SK-N-SH (cell line): ENCODE data around the gene SLC17A7. TPM values are rescaled to one million over a fixed set of nuclear protein-coding genes. Genes with fewer than 3 reads are reported as not detected.

Experiments used
- CTCF ChIA-PET: fragments of 300-600, 350-600 bp; formaldehyde crosslinking; extraction: SDS; loops from one replicate; lab custom pipeline; 2021; lab: Yijun Ruan, JAX
- POLR2A ChIA-PET: fragments of 350-600 bp; sonication (Branson Sonifier 250); formaldehyde crosslinking; extraction: SDS; loops from one replicate; lab custom pipeline; 2020; ENCODE audit warnings: antibody characterized with exemption, inconsistent platforms; lab: Yijun Ruan, JAX
- DNase-seq: peaks from one replicate; pipeline ENCODE4 v3.0.0; 2012
- H2AFZ ChIP-seq: fragments of 200-600 bp; sonication (generic); 2 replicates; pipeline ENCODE4 v1.8.1; 2016; ENCODE audit warnings: antibody characterized with exemption, mild to moderate bottlenecking, low read depth
- H3F3A ChIP-seq: fragments of 200-600 bp; sonication (generic); replicated peaks from 2 replicates; pipeline ENCODE3; 2016; ENCODE audit warnings: antibody characterized with exemption, mild to moderate bottlenecking; ENCODE audit not compliant: insufficient read depth
- H3K27ac ChIP-seq, 2 experiments: fragments of 200-500 bp in 1 of 2; fragments of 200-600 bp in 1 of 2; sonication (Bioruptor generic) in 1 of 2; sonication (generic), shearing (Covaris generic) in 1 of 2; 2 replicates each; pipeline versions ENCODE4 v1.5.1 to v1.6.1; 2014 to 2016; ENCODE audit warnings: low read depth in 2 of 2, inconsistent platforms in 1 of 2, low read length in 1 of 2, mild to moderate bottlenecking in 1 of 2, mixed read lengths in 1 of 2
- H3K27me3 ChIP-seq: fragments of 200-600 bp; sonication (generic), shearing (Covaris generic); 2 replicates; pipeline ENCODE4 v1.6.1; 2016; ENCODE audit warnings: mixed run types; ENCODE audit not compliant: insufficient read depth
- H3K36me3 ChIP-seq, 2 experiments: fragments of 200-500 bp in 1 of 2; fragments of 200-600 bp in 1 of 2; sonication (Bioruptor generic) in 1 of 2; sonication (generic) in 1 of 2; replicated peaks in 1 of 2; 2 replicates each; pipeline versions ENCODE3 to v1.5.1; 2014 to 2016; ENCODE audit warnings: low read length in 1 of 2, mild to moderate bottlenecking in 1 of 2; ENCODE audit not compliant: insufficient read depth in 2 of 2, control insufficient read depth in 1 of 2
- H3K4me1 ChIP-seq, 2 experiments: fragments of 200-500 bp in 1 of 2; fragments of 200-600 bp in 1 of 2; sonication (Bioruptor generic) in 1 of 2; sonication (generic), shearing (Covaris generic) in 1 of 2; 2 replicates each; pipeline versions ENCODE4 v1.5.1 to v1.6.1; 2014 to 2016; ENCODE audit warnings: low read depth in 1 of 2, low read length in 1 of 2, mixed run types in 1 of 2; ENCODE audit not compliant: insufficient read depth in 2 of 2, control insufficient read depth in 1 of 2
- H3K4me2 ChIP-seq: fragments of 200-600 bp; sonication (generic), shearing (Covaris generic); 2 replicates; pipeline ENCODE4 v1.6.1; 2017; ENCODE audit warnings: mixed run types
- H3K4me3 ChIP-seq, 2 experiments: fragments of 200-500 bp in 1 of 2; fragments of 200-600 bp in 1 of 2; sonication (Bioruptor generic) in 1 of 2; sonication (generic), shearing (Covaris generic) in 1 of 2; 2 replicates each; pipeline versions ENCODE4 v1.5.1 to v1.8.1; 2014 to 2016; ENCODE audit warnings: low read depth in 2 of 2, inconsistent platforms in 1 of 2, low read length in 1 of 2, mild to moderate bottlenecking in 1 of 2, mixed read lengths in 1 of 2, moderate library complexity in 1 of 2
- H3K79me2 ChIP-seq: fragments of 200-600 bp; sonication (generic); 2 replicates; pipeline ENCODE4 v1.8.1; 2017; ENCODE audit warnings: mild to moderate bottlenecking; ENCODE audit not compliant: insufficient read depth
- H3K9ac ChIP-seq: fragments of 200-600 bp; sonication (generic); 2 replicates; pipeline ENCODE4 v1.6.1; 2017; ENCODE audit warnings: mixed run types
- H3K9me2 ChIP-seq: fragments of 200-600 bp; sonication (generic); 2 replicates; pipeline ENCODE4 v1.6.1; 2017; ENCODE audit warnings: mixed run types
- H3K9me3 ChIP-seq: fragments of 200-600 bp; sonication (generic); 2 replicates; pipeline ENCODE4 v1.6.1; 2017; ENCODE audit warnings: mixed run types, mild to moderate bottlenecking, moderate library complexity
- H4K20me1 ChIP-seq: fragments of 200-600 bp; sonication (generic); 2 replicates; pipeline ENCODE4 v1.6.1; 2017; ENCODE audit warnings: mild to moderate bottlenecking, mixed run types; ENCODE audit not compliant: insufficient read depth
- CHD2 ChIP-seq: fragments of 150-350 bp; IDR thresholded peaks from 2 replicates; pipeline ENCODE4 v1.6.1; 2018; ENCODE audit warnings: low read length; ENCODE audit not compliant: partially characterized antibody
- ELF1 ChIP-seq: IDR thresholded peaks from 2 replicates; pipeline ENCODE4 v1.4.0; 2012
- FOSL2 ChIP-seq: IDR thresholded peaks from 2 replicates; pipeline ENCODE4 v1.4.0; 2012; ENCODE audit warnings: low read depth, mild to moderate bottlenecking, moderate library complexity, borderline replicate concordance
- NFIC ChIP-seq: IDR thresholded peaks from 2 replicates; pipeline ENCODE4 v1.4.0; 2012; ENCODE audit warnings: borderline replicate concordance
- NRF1 ChIP-seq: IDR thresholded peaks from 2 replicates; pipeline ENCODE4 v1.6.1; 2012; ENCODE audit warnings: low read depth, mild to moderate bottlenecking, low read length
- POLR2AphosphoS5 ChIP-seq: IDR thresholded peaks from 2 replicates; pipeline ENCODE4 v1.6.1; 2012; ENCODE audit warnings: low read depth, low read length
- REST ChIP-seq: IDR thresholded peaks from 2 replicates; pipeline ENCODE4 v1.6.1; 2012; ENCODE audit warnings: mild to moderate bottlenecking, low read depth, low read length, moderate library complexity
- SIN3A ChIP-seq: IDR thresholded peaks from 2 replicates; pipeline ENCODE4 v1.6.1; 2012; ENCODE audit warnings: low read depth, mild to moderate bottlenecking, low read length, moderate library complexity, borderline replicate concordance
- USF2 ChIP-seq: fragments of 150-350 bp; IDR thresholded peaks from 2 replicates; pipeline ENCODE4 v1.6.1; 2017; ENCODE audit warnings: antibody characterized with exemption, low read length, low read depth, borderline replicate concordance
- WGBS: methylation state at CpG from one replicate; pipeline ENCODE4 v1.1.6; 2017; ENCODE audit warnings: low lambda C conversion rate; 5-methylcytosine and 5-hydroxymethylcytosine counted together
- polyA plus RNA-seq, 3 experiments: library from polyadenylated mRNA; depleted of rRNA; stranded (reverse); fragments of >200 nt; gene quantifications; 2 replicates each; pipeline ENCODE4 v1.2.3, GENCODE V29; 2012
- TF ChIP-seq, protein P1 (sequence below): IDR thresholded peaks from 2 replicates; pipeline ENCODE4 v1.4.0; 2012; ENCODE audit warnings: low read depth, borderline replicate concordance

SLC17A7 gene
- polyA plus RNA-seq, 1 of the 3 experiments (the other 2 are of a cell fraction): 0.59 TPM

GRCh38 chr19:49458567-49458903 is 17.2 kb upstream of the SLC17A7 start:
- Histone ChIP-seq H3K4me2 (no peak overlapping the region), H3K27me3 (no peaks in the 10 kb centered on the region), H3K36me3 (no peaks in the 10 kb centered on the region), H4K20me1 (no peaks in the 10 kb centered on the region), H2AFZ (no peak overlapping the region), H3K4me1 (peaks cover 0 to 8% of the 10 kb centered on the region in 2 experiments; a peak in 1 of 4 replicates), H3K9ac (no peak overlapping the region), H3K4me3 (no peak overlapping the region), H3F3A (peaks cover 11% of the 10 kb centered on the region), H3K27ac (no peak overlapping the region; a peak in 1 of 4 replicates), H3K9me2 (no peaks in the 10 kb centered on the region), H3K79me2 (peaks cover 23% of the 10 kb centered on the region), H3K9me3 (no peaks in the 10 kb centered on the region)
- no peak for DNase-seq
- no peak for TF ChIP-seq SIN3A
- no peak for TF ChIP-seq USF2
- TF ChIP-seq CHD2: no peak
- TF ChIP-seq ELF1: no peak
- CTCF ChIA-PET: interaction anchor here (0.9 to 2.8 kb wide), 2 partner anchors 15 to 18 kb away, joined by 4 to 7 read pairs; no protein-coding TSS in a partner anchor
- POLR2A ChIA-PET: no interaction called here
- WGBS: 98% methylated on average over 5 of the region's 5 CpGs

- WGBS: 89% methylated on average over 5 of the region's 5 CpGs
- Histone ChIP-seq H2AFZ (no peak overlapping the region), H3K9me2 (no peaks in the 10 kb centered on the region), H3K27me3 (no peaks in the 10 kb centered on the region), H4K20me1 (no peaks in the 10 kb centered on the region), H3K4me1 (peaks cover 0 to 8% of the 10 kb centered on the region in 2 experiments; a peak in 1 of 4 replicates), H3K9me3 (no peaks in the 10 kb centered on the region), H3F3A (peaks cover 23% of the 10 kb centered on the region), H3K79me2 (peaks cover 25% of the 10 kb centered on the region), H3K9ac (no peak overlapping the region), H3K4me2 (no peak overlapping the region), H3K4me3 (no peak overlapping the region), H3K27ac (no peak overlapping the region), H3K36me3 (no peaks in the 10 kb centered on the region)
- TF ChIP-seq FOSL2 (no peak), REST (no peak), POLR2AphosphoS5 (no peak), USF2 (no peak), NRF1 (no peak), NFIC (no peak), ELF1 (no peak)
- TF ChIP-seq, protein P1, sequence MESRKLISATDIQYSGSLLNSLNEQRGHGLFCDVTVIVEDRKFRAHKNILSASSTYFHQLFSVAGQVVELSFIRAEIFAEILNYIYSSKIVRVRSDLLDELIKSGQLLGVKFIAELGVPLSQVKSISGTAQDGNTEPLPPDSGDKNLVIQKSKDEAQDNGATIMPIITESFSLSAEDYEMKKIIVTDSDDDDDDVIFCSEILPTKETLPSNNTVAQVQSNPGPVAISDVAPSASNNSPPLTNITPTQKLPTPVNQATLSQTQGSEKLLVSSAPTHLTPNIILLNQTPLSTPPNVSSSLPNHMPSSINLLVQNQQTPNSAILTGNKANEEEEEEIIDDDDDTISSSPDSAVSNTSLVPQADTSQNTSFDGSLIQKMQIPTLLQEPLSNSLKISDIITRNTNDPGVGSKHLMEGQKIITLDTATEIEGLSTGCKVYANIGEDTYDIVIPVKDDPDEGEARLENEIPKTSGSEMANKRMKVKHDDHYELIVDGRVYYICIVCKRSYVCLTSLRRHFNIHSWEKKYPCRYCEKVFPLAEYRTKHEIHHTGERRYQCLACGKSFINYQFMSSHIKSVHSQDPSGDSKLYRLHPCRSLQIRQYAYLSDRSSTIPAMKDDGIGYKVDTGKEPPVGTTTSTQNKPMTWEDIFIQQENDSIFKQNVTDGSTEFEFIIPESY: no peak
- ChIA-PET POLR2A (no interaction called here), CTCF (interaction anchor here (0.9 to 2.8 kb wide), 4 partner anchors 14 to 90 kb away, joined by 3 to 7 read pairs (median 4); no protein-coding TSS in a partner anchor)
- no peak for DNase-seq
These were observed 15.0 kb upstream of the SLC17A7 start for GRCh38 chr19:49456326-49456725.
